ENCODE data around the gene GABRG3.

DNA sequence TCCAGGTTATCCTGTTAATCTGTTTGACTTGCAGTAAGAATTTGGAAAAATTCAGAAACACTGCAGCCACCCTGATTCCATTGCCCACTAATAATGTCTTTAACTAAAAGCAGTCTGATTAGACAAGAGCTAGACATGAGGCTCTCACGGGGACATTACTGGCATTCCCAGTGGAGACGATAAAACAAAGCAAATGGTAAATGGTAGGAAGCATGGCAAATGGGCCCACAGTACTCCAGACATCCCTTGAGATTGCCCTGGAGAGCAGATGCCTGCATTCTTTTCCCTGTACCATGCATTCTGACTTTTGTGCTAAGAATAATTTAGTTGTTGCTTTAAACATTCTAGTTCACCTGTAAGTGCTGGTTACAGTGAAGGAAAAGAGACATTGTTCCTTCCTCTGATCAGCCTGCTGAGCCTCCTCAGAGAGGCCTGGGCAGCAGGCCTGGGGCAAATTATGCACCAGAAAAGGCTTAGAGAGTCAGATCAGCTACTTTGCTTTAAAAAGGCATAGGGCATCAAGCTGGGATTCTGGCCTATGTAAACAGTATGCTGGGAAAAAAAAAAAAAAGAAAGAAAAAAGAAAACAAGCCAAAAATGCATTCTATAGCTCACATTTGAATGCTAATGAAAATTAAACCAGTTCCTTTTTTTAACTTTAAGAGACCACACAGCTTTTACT, 204.6 kb downstream of the GABRG3 start:
- TF ChIP-seq CTCF (IDR thresholded peaks at IDR 0.05) (no peak), POLR2AphosphoS5 (IDR thresholded peaks at IDR 0.05; ENCODE audit: insufficient read depth in 1 of 2, low read depth in 1 of 2) (no peak), POLR2A (IDR thresholded peaks at IDR 0.05) (no peak)

Data from vagina (tissue), 2 donors.